HEK293 (cell line): ENCODE data around the gene ZFPM1.
A peak's percentile ranks its signal among the peaks of the same experiment; 100 is the strongest.

Experiments used
- CTCF ChIA-PET: fragments of 350-600 bp; formaldehyde crosslinking; extraction: SDS; loops from one replicate; lab custom pipeline; 2021; ENCODE audit warnings: antibody characterized with exemption; lab: Yijun Ruan, JAX
- POLR2A ChIA-PET: fragments of 300-600 bp; formaldehyde crosslinking; extraction: SDS; loops from one replicate; lab custom pipeline; 2020; ENCODE audit warnings: antibody characterized with exemption, inconsistent platforms; lab: Yijun Ruan, JAX
- H3K27ac ChIP-seq: fragments of 200-500 bp; sonication (Bioruptor generic); 2 replicates; pipeline ENCODE4 v1.5.1; 2014; ENCODE audit warnings: low read depth, low read length, control low read depth, inconsistent platforms; ENCODE audit errors: extremely low read depth
- H3K36me3 ChIP-seq, 2 experiments: fragments of 200-500 bp in 1 of 2; sonication (Bioruptor generic) in 1 of 2; 1 replicate in 1 of 2; 2 replicates in 1 of 2; pipeline ENCODE4 v1.5.1; 2014 to 2017; ENCODE audit warnings: inconsistent platforms in 2 of 2, low read length in 2 of 2; ENCODE audit not compliant: control insufficient read depth in 2 of 2, insufficient read depth in 1 of 2
- H3K4me1 ChIP-seq: fragments of 200-500 bp; sonication (Bioruptor generic); 2 replicates; pipeline ENCODE4 v1.5.1; 2014; ENCODE audit warnings: mild to moderate bottlenecking, low read length, inconsistent platforms; ENCODE audit not compliant: control insufficient read depth, insufficient read depth
- H3K4me3 ChIP-seq: 2 replicates; pipeline ENCODE4 v1.5.1; 2011; ENCODE audit warnings: low read depth, mild to moderate bottlenecking, control low read depth, low read length, moderate library complexity
- H3K9me3 ChIP-seq: fragments of 200-500 bp; sonication (Bioruptor generic); 2 replicates; pipeline ENCODE4 v1.5.1; 2014; ENCODE audit warnings: low read depth, low read length, inconsistent platforms; ENCODE audit not compliant: control insufficient read depth, insufficient read depth
- EGR2 ChIP-seq: fragments of 450-650 bp; formaldehyde crosslinking; IDR thresholded peaks from 2 replicates; pipeline ENCODE4 v1.5.1; 2016; ENCODE audit warnings: low read depth, missing biosample characterization, missing genetic modification characterization
- GLI2 ChIP-seq: fragments of 450-650 bp; formaldehyde crosslinking; IDR thresholded peaks from 2 replicates; pipeline ENCODE4; 2017; ENCODE audit warnings: missing biosample characterization, missing genetic modification characterization, low read depth, borderline replicate concordance
- HOXA7 ChIP-seq: sonication (generic); formaldehyde crosslinking; IDR thresholded peaks from 2 replicates; pipeline ENCODE4 v1.8.1; 2022; ENCODE audit warnings: missing genetic modification reagents, borderline replicate concordance
- REPIN1 ChIP-seq: fragments of 450-650 bp; formaldehyde crosslinking; IDR thresholded peaks from 2 replicates; pipeline ENCODE4 v1.5.1; 2017; ENCODE audit warnings: missing biosample characterization, missing genetic modification characterization, low read depth
- TRIM28 ChIP-seq: IDR thresholded peaks from 2 replicates; pipeline ENCODE4 v1.6.1; 2011; ENCODE audit warnings: low read length, control low read depth, borderline replicate concordance
- ZBTB49 ChIP-seq: fragments of 450-650 bp; formaldehyde crosslinking; IDR thresholded peaks from 2 replicates; pipeline ENCODE4 v1.5.1; 2016; ENCODE audit warnings: missing biosample characterization, missing genetic modification characterization, low read depth
- ZBTB7A ChIP-seq: fragments of 450-650 bp; formaldehyde crosslinking; IDR thresholded peaks from 2 replicates; pipeline ENCODE4 v1.5.1; 2016; ENCODE audit warnings: low read depth, missing biosample characterization, missing genetic modification characterization
- ZFHX2 ChIP-seq: fragments of 450-650 bp; formaldehyde crosslinking; conservative IDR thresholded peaks from 2 replicates; pipeline ENCODE4 v1.5.1; 2016; ENCODE audit warnings: missing biosample characterization, missing genetic modification characterization
- ZNF138 ChIP-seq: fragments of 450-650 bp; formaldehyde crosslinking; IDR thresholded peaks from 2 replicates; pipeline ENCODE4 v1.5.1; 2016; ENCODE audit warnings: missing biosample characterization, missing genetic modification characterization, borderline replicate concordance
- ZNF354C ChIP-seq: fragments of 450-650 bp; formaldehyde crosslinking; IDR thresholded peaks from 2 replicates; pipeline ENCODE4 v1.5.1; 2016; ENCODE audit warnings: missing biosample characterization, missing genetic modification characterization, low read depth, borderline replicate concordance
- ZNF37A ChIP-seq: fragments of 450-650 bp; IDR thresholded peaks from 2 replicates; pipeline ENCODE4 v1.5.1; 2018; ENCODE audit warnings: missing biosample characterization, missing genetic modification characterization
- ZNF433 ChIP-seq: fragments of 450-650 bp; formaldehyde crosslinking; IDR thresholded peaks from 2 replicates; pipeline ENCODE4 v1.5.1; 2016; ENCODE audit warnings: missing biosample characterization, missing genetic modification characterization, low read depth
- ZNF449 ChIP-seq: fragments of 450-650 bp; formaldehyde crosslinking; IDR thresholded peaks from 2 replicates; pipeline ENCODE4 v1.5.1; 2017; ENCODE audit warnings: missing biosample characterization, mild to moderate bottlenecking, missing genetic modification characterization, moderate library complexity
- ZNF48 ChIP-seq: fragments of 450-650 bp; formaldehyde crosslinking; IDR thresholded peaks from 2 replicates; pipeline ENCODE4 v1.5.1; 2016; ENCODE audit warnings: missing biosample characterization, missing genetic modification characterization
- ZNF654 ChIP-seq: fragments of 450-650 bp; formaldehyde crosslinking; IDR thresholded peaks from 2 replicates; pipeline ENCODE4 v1.5.1; 2016; ENCODE audit warnings: low read depth, missing biosample characterization, missing genetic modification characterization
- ZNF670 ChIP-seq: fragments of 450-650 bp; formaldehyde crosslinking; IDR thresholded peaks from 2 replicates; pipeline ENCODE4 v1.5.1; 2016; ENCODE audit warnings: missing biosample characterization, missing genetic modification characterization, low read depth
- ZNF792 ChIP-seq: fragments of 450-650 bp; formaldehyde crosslinking; IDR thresholded peaks from 2 replicates; pipeline ENCODE4 v1.5.1; 2016; ENCODE audit warnings: missing biosample characterization, missing genetic modification characterization
- ZSCAN23 ChIP-seq: fragments of 450-650 bp; formaldehyde crosslinking; IDR thresholded peaks from 2 replicates; pipeline ENCODE4 v1.5.1; 2016; ENCODE audit warnings: missing biosample characterization, missing genetic modification characterization
- ZSCAN30 ChIP-seq: fragments of 450-650 bp; IDR thresholded peaks from 2 replicates; pipeline ENCODE4 v1.5.1; 2018; ENCODE audit warnings: missing biosample characterization, mild to moderate bottlenecking, missing genetic modification characterization, moderate library complexity
- ZSCAN5A ChIP-seq: fragments of 450-650 bp; formaldehyde crosslinking; IDR thresholded peaks from 2 replicates; pipeline ENCODE4 v1.5.1; 2016; ENCODE audit warnings: missing biosample characterization, missing genetic modification characterization

Gene ZFPM1

GRCh38 chr16:88548131-88548874 is 95.2 kb downstream of the ZFPM1 start:
- H3K4me3 ChIP-seq: no peak overlapping the region
- H3K9me3 ChIP-seq: no peaks in the 10 kb centered on the region
- ChIA-PET POLR2A (no interaction called here), CTCF (no interaction called here)
- no peak for TF ChIP-seq ZBTB7A
- no peak for TF ChIP-seq HOXA7 (CRISPR knock-in tag)
- peak; percentile 41; the same call in 1 of the 2 replicates for TF ChIP-seq EGR2 (tag by site-specific recombination)
- peak; percentile 53; the same call in 1 of the 2 replicates for TF ChIP-seq ZFHX2 (tag by site-specific recombination)
- TF ChIP-seq ZBTB49: no peak
- H3K4me1 ChIP-seq: no peaks in the 10 kb centered on the region
- no peaks in the 10 kb centered on the region for H3K36me3 ChIP-seq
- no peak overlapping the region for H3K27ac ChIP-seq

GRCh38 chr16:88548985-88549384 is 95.9 kb downstream of the ZFPM1 start:
- Histone ChIP-seq H3K4me1 (no peaks in the 10 kb centered on the region), H3K9me3 (no peaks in the 10 kb centered on the region), H3K4me3 (no peak overlapping the region), H3K27ac (no peak overlapping the region), H3K36me3 (no peaks in the 10 kb centered on the region)
- TF ChIP-seq ZNF354C (tag by site-specific recombination) (no peak), ZSCAN5A (tag by site-specific recombination) (no peak), GLI2 (tag by site-specific recombination) (no peak), ZNF37A (tag by site-specific recombination) (no peak), TRIM28 (no peak), ZSCAN23 (tag by site-specific recombination) (no peak), REPIN1 (tag by site-specific recombination) (no peak), ZSCAN30 (tag by site-specific recombination) (no peak), ZNF138 (tag by site-specific recombination) (no peak), ZNF654 (no peak), ZNF48 (no peak), ZNF449 (tag by site-specific recombination) (no peak), ZNF433 (tag by site-specific recombination) (no peak), ZNF792 (tag by site-specific recombination) (no peak), ZNF670 (no peak)
- CTCF ChIA-PET: no interaction called here
- POLR2A ChIA-PET: no interaction called here
